SK-N-SH (cell line): Measurements from ENCODE around the gene CCNF. TPM values are rescaled to one million over a fixed set of nuclear protein-coding genes. Genes with fewer than 3 reads are reported as not detected.

Source experiments
- CTCF ChIA-PET: fragments of 300-600, 350-600 bp; formaldehyde crosslinking; extraction: SDS; loops from one replicate; lab custom pipeline; 2021; lab: Yijun Ruan, JAX
- POLR2A ChIA-PET: fragments of 350-600 bp; sonication (Branson Sonifier 250); formaldehyde crosslinking; extraction: SDS; loops from one replicate; lab custom pipeline; 2020; ENCODE audit warnings: antibody characterized with exemption, inconsistent platforms; lab: Yijun Ruan, JAX
- DNase-seq: peaks from one replicate; pipeline ENCODE4 v3.0.0; 2012
- H2AFZ ChIP-seq: fragments of 200-600 bp; sonication (generic); 2 replicates; pipeline ENCODE4 v1.8.1; 2016; ENCODE audit warnings: antibody characterized with exemption, mild to moderate bottlenecking, low read depth
- H3F3A ChIP-seq: fragments of 200-600 bp; sonication (generic); replicated peaks from 2 replicates; pipeline ENCODE3; 2016; ENCODE audit warnings: antibody characterized with exemption, mild to moderate bottlenecking; ENCODE audit not compliant: insufficient read depth
- H3K27ac ChIP-seq, 2 experiments: fragments of 200-500 bp in 1 of 2; fragments of 200-600 bp in 1 of 2; sonication (Bioruptor generic) in 1 of 2; sonication (generic), shearing (Covaris generic) in 1 of 2; 2 replicates each; pipeline versions ENCODE4 v1.5.1 to v1.6.1; 2014 to 2016; ENCODE audit warnings: low read depth in 2 of 2, inconsistent platforms in 1 of 2, low read length in 1 of 2, mild to moderate bottlenecking in 1 of 2, mixed read lengths in 1 of 2
- H3K27me3 ChIP-seq: fragments of 200-600 bp; sonication (generic), shearing (Covaris generic); 2 replicates; pipeline ENCODE4 v1.6.1; 2016; ENCODE audit warnings: mixed run types; ENCODE audit not compliant: insufficient read depth
- H3K36me3 ChIP-seq, 2 experiments: fragments of 200-500 bp in 1 of 2; fragments of 200-600 bp in 1 of 2; sonication (Bioruptor generic) in 1 of 2; sonication (generic) in 1 of 2; replicated peaks in 1 of 2; 2 replicates each; pipeline versions ENCODE3 to v1.5.1; 2014 to 2016; ENCODE audit warnings: low read length in 1 of 2, mild to moderate bottlenecking in 1 of 2; ENCODE audit not compliant: insufficient read depth in 2 of 2, control insufficient read depth in 1 of 2
- H3K4me1 ChIP-seq, 2 experiments: fragments of 200-500 bp in 1 of 2; fragments of 200-600 bp in 1 of 2; sonication (Bioruptor generic) in 1 of 2; sonication (generic), shearing (Covaris generic) in 1 of 2; 2 replicates each; pipeline versions ENCODE4 v1.5.1 to v1.6.1; 2014 to 2016; ENCODE audit warnings: low read depth in 1 of 2, low read length in 1 of 2, mixed run types in 1 of 2; ENCODE audit not compliant: insufficient read depth in 2 of 2, control insufficient read depth in 1 of 2
- H3K4me2 ChIP-seq: fragments of 200-600 bp; sonication (generic), shearing (Covaris generic); 2 replicates; pipeline ENCODE4 v1.6.1; 2017; ENCODE audit warnings: mixed run types
- H3K4me3 ChIP-seq, 2 experiments: fragments of 200-500 bp in 1 of 2; fragments of 200-600 bp in 1 of 2; sonication (Bioruptor generic) in 1 of 2; sonication (generic), shearing (Covaris generic) in 1 of 2; 2 replicates each; pipeline versions ENCODE4 v1.5.1 to v1.8.1; 2014 to 2016; ENCODE audit warnings: low read depth in 2 of 2, inconsistent platforms in 1 of 2, low read length in 1 of 2, mild to moderate bottlenecking in 1 of 2, mixed read lengths in 1 of 2, moderate library complexity in 1 of 2
- H3K79me2 ChIP-seq: fragments of 200-600 bp; sonication (generic); 2 replicates; pipeline ENCODE4 v1.8.1; 2017; ENCODE audit warnings: mild to moderate bottlenecking; ENCODE audit not compliant: insufficient read depth
- H3K9ac ChIP-seq: fragments of 200-600 bp; sonication (generic); 2 replicates; pipeline ENCODE4 v1.6.1; 2017; ENCODE audit warnings: mixed run types
- H3K9me2 ChIP-seq: fragments of 200-600 bp; sonication (generic); 2 replicates; pipeline ENCODE4 v1.6.1; 2017; ENCODE audit warnings: mixed run types
- H3K9me3 ChIP-seq: fragments of 200-600 bp; sonication (generic); 2 replicates; pipeline ENCODE4 v1.6.1; 2017; ENCODE audit warnings: mixed run types, mild to moderate bottlenecking, moderate library complexity
- H4K20me1 ChIP-seq: fragments of 200-600 bp; sonication (generic); 2 replicates; pipeline ENCODE4 v1.6.1; 2017; ENCODE audit warnings: mild to moderate bottlenecking, mixed run types; ENCODE audit not compliant: insufficient read depth
- EP300 ChIP-seq, 2 experiments: IDR thresholded peaks; 2 replicates each; pipeline versions ENCODE4 v1.4.0 to v1.6.1; 2012; ENCODE audit warnings: borderline replicate concordance in 1 of 2, low read depth in 1 of 2, low read length in 1 of 2
- EZH2phosphoT487 ChIP-seq: fragments of 200-600 bp; sonication (generic); IDR thresholded peaks from 2 replicates; pipeline ENCODE4 v1.6.1; 2017; ENCODE audit warnings: low read depth, mixed run types, mild to moderate bottlenecking, antibody characterized with exemption, moderate library complexity, borderline replicate concordance
- MXI1 ChIP-seq: IDR thresholded peaks from 2 replicates; pipeline ENCODE4 v1.6.1; 2012; ENCODE audit warnings: mild to moderate bottlenecking, low read depth, low read length, improper control_type of control experiment
- NFIC ChIP-seq: IDR thresholded peaks from 2 replicates; pipeline ENCODE4 v1.4.0; 2012; ENCODE audit warnings: borderline replicate concordance
- POLR2AphosphoS5 ChIP-seq: IDR thresholded peaks from 2 replicates; pipeline ENCODE4 v1.6.1; 2012; ENCODE audit warnings: low read depth, low read length
- RAD21 ChIP-seq: IDR thresholded peaks from 2 replicates; pipeline ENCODE4 v1.6.1; 2012; ENCODE audit warnings: mild to moderate bottlenecking, low read length
- REST ChIP-seq: IDR thresholded peaks from 2 replicates; pipeline ENCODE4 v1.6.1; 2012; ENCODE audit warnings: mild to moderate bottlenecking, low read depth, low read length, moderate library complexity
- RFX5 ChIP-seq: IDR thresholded peaks from 2 replicates; pipeline ENCODE4 v1.6.1; 2012; ENCODE audit warnings: mild to moderate bottlenecking, improper control_type of control experiment, low read length
- SMC3 ChIP-seq: IDR thresholded peaks from 2 replicates; pipeline ENCODE4 v1.6.1; 2012; ENCODE audit warnings: low read depth, low read length, improper control_type of control experiment
- TCF12 ChIP-seq: IDR thresholded peaks from 2 replicates; pipeline ENCODE4 v1.4.0; 2012
- TEAD4 ChIP-seq: IDR thresholded peaks from 2 replicates; pipeline ENCODE4 v1.4.0; 2012; ENCODE audit warnings: mild to moderate bottlenecking, borderline replicate concordance; ENCODE audit not compliant: insufficient read depth
- USF1 ChIP-seq: IDR thresholded peaks from 2 replicates; pipeline ENCODE4 v1.4.0; 2012; ENCODE audit warnings: low read depth, borderline replicate concordance
- USF2 ChIP-seq: fragments of 150-350 bp; IDR thresholded peaks from 2 replicates; pipeline ENCODE4 v1.6.1; 2017; ENCODE audit warnings: antibody characterized with exemption, low read length, low read depth, borderline replicate concordance
- ZBTB33 ChIP-seq: IDR thresholded peaks from 2 replicates; pipeline ENCODE4 v1.4.0; 2012; ENCODE audit warnings: low read depth, borderline replicate concordance
- WGBS: methylation state at CpG from one replicate; pipeline ENCODE4 v1.1.6; 2017; ENCODE audit warnings: low lambda C conversion rate; 5-methylcytosine and 5-hydroxymethylcytosine counted together
- polyA plus RNA-seq, 3 experiments: library from polyadenylated mRNA; depleted of rRNA; stranded (reverse); fragments of >200 nt; gene quantifications; 2 replicates each; pipeline ENCODE4 v1.2.3, GENCODE V29; 2012

Gene CCNF
- polyA plus RNA-seq, 1 of the 3 experiments (the other 2 are of a cell fraction): 4.6 TPM

- DNase-seq: peak; percentile 91
- no peaks in the 10 kb centered on the region for H3K36me3 ChIP-seq
- H3K4me2 ChIP-seq: peak overlapping the region; percentile 73
- peak overlapping the region; percentile 47 to 86; a peak in 3 of 4 replicates for H3K27ac ChIP-seq
- peaks cover 3 to 48% of the 10 kb centered on the region in 2 experiments; a peak in 3 of 4 replicates for H3K4me1 ChIP-seq
- no peaks in the 10 kb centered on the region for H4K20me1 ChIP-seq
- H2AFZ ChIP-seq: peak overlapping the region; percentile 54
- POLR2A ChIA-PET: interaction anchor here (0.6 to 3.5 kb wide), 8 partner anchors 8 to 55 kb away, joined by 3 to 44 read pairs (median 6); partner anchors contain the start of genes NTN3, TBC1D24 and TEDC2
- H3K9me3 ChIP-seq: no peaks in the 10 kb centered on the region
- H3F3A ChIP-seq: no peaks in the 10 kb centered on the region
- no peak for TF ChIP-seq RFX5
- peak; percentile 84 for TF ChIP-seq MXI1
- 0 out of 2 replicates have a peak, but pooled peaks have one; percentile 22 for TF ChIP-seq TCF12
- no peak for TF ChIP-seq USF1
- no peak for TF ChIP-seq POLR2AphosphoS5
- TF ChIP-seq TEAD4: no peak
- no peak for TF ChIP-seq SMC3
- TF ChIP-seq EZH2phosphoT487: no peak
- 0 out of 2 replicates have a peak, but pooled peaks have one; percentile 6 for TF ChIP-seq RAD21
- 0 out of 2 replicates have a peak, but pooled peaks have one; percentile 19 for TF ChIP-seq NFIC
- no peak for TF ChIP-seq ZBTB33
- peak in 1 of 2 experiments; percentile 44; a peak in 1 of 4 replicates for TF ChIP-seq EP300 (IDR thresholded peaks at IDR 0.05; ENCODE audit: borderline replicate concordance in 1 of 2, low read depth in 1 of 2, low read length in 1 of 2)
- no peak for TF ChIP-seq USF2
- TF ChIP-seq REST: no peak
- TF ChIP-seq, all 33 proteins: peak for 5
- Histone ChIP-seq H3K79me2 (peaks cover 6% of the 10 kb centered on the region; the same call in 1 of the 2 replicates), H3K27me3 (no peaks in the 10 kb centered on the region), H3K4me3 (peak overlapping the region; percentile 3 to 11; a peak in 2 of 4 replicates), H3K9me2 (no peaks in the 10 kb centered on the region), H3K9ac (peak overlapping the region; percentile 44; the same call in 1 of the 2 replicates)
- CTCF ChIA-PET: interaction anchor here (0.8 to 12.7 kb wide), 13 partner anchors 8 to 479 kb away, joined by 3 to 95 read pairs (median 4); partner anchors contain the start of genes ABCA3, CCNF, NTN3 and TBC1D24
- 53% methylated on average over 32 of the region's 32 CpGs for WGBS
These were observed 53.7 kb downstream of the CCNF start for GRCh38 chr16:2482708-2483534.
